HL-60/S4 (cell line): ENCODE data around the gene LEUTX.
"Not testable (repeated sequence)": the region's sequence is repeated elsewhere in the genome, so short reads cannot be mapped to it uniquely, and the experiment has no call there.

Source experiments
- in situ Hi-C: fragments of 300-500 bp; cut with MboI; formaldehyde crosslinking; loops from 2 replicates; pipeline ENCODE4 v1.14.3; 2022; ENCODE audit warnings: low sequenced_read_pairs

The LEUTX gene, protein sequence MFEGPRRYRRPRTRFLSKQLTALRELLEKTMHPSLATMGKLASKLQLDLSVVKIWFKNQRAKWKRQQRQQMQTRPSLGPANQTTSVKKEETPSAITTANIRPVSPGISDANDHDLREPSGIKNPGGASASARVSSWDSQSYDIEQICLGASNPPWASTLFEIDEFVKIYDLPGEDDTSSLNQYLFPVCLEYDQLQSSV

DNA sequence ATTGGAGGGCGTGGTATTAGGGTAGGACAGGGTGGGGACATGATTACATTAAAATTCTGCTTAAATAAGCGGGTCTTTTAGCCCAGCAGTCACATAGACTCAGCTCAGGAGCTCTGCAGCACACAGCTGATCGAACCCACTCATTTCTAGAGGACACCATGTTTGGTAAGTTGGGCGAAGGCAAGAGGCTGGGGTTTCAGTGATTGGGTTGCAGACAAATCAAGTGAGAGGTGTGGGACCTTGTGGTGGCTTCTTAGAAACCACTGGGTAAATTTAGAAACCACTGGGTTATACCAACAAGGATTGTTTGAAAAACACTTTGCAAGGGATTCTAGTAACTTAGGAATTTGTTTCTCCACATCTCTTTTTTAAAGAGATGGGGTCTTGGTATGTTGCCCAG lies at the start of gene LEUTX:
LEUTX (plus strand) TSS at position 92 of the 400 bp plus-strand sequence; CDS start at position 159, 67 bp downstream.
- in situ Hi-C loops: no loop called here

DNA sequence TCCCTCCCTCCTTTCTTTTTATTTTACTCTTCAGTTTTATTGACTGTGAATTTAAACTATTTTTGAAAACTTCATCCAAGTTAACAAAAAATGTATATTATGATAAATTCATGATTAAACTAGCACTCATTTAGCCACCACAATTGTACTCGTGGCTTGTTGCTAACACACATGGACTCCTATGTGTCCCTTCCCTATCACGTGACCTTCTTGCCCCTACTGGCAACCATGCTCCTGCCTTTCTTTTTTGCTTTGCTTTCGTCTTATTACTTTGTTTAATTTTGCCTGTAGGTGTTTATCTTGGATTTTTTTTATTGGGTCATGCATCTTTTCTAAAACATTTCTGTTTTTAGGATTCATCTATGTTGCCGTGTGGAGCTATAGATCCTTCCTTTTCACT lies 49.1 kb upstream of the LEUTX start:
- in situ Hi-C loops: no loop called here

DNA sequence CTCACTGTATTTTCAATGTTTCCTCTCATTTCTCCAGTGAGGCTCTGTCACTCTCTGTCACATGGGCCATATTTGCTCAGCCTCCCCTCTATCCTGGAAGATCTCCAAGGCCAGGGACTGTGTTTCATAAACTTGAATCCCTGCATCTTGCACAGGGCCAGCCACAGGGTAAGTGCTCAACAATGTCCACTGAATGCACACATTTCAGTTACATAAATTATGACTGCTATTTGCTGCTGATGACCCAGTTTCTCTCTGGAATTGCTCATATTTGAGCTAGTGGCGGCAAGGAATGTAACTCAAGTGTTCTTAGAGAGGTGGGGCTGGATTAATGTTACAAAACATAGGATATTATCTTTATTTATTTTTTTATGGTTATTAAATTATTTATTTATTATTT lies 47.0 kb upstream of the LEUTX start:
- in situ Hi-C loops: no loop called here

DNA sequence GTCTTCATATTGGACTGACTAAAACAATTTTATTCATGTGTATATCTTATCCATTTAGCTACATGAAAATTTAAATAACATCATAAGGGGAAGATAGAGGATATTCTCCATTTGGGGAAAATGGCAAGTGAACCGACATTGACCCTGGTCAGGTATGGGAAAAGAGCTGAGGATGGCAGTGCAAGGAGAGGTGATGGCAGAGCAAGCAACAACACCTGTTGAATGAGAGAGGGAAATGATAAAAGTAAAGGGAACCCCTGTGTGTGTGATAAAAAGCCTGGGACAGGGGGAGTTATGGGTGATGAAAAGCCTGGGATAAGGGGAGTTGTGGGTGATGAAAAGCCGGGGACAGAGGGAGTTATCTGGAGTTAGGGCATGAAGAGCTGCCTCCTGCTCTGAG lies 44.8 kb upstream of the LEUTX start:
- in situ Hi-C loops: no loop called here

DNA sequence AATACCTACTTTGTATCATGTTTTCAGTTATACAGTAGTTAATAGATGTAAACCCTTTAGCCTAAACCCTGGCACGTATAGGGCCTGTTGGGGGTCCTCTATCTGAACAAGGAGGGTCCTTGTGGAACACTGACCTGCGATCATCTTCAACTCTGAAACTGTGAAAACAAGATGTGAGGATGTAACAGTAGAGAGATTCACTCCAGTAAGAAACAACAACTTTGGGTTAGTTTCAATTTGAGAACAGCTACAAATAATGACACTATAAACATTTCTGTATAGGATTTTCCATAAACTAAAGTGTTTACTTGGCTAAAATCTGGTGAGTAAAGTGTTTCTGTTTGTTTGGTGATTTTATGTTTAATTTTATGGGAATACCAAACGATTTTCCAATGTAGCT lies 43.0 kb upstream of the LEUTX start:
- in situ Hi-C loops: no loop called here

DNA sequence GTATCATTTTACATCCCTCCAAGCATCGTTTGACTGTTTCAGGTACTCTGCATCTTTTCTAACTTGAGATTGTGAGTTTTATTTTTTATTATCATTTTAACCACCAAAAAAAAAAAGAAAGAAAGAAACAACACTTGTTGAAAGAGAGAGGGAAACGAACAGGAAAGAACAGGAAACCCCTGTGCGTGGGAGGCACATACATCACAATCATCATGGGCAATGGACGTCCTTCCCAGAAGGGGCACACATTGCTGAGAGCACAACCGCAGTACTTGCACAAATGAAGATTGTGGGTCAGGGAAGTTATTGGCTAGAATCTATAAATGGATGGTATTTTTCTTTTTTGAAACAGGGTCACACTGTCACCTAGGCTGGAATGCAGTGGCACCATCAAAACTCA lies 42.6 kb upstream of the LEUTX start:
- in situ Hi-C loops: no loop called here

DNA sequence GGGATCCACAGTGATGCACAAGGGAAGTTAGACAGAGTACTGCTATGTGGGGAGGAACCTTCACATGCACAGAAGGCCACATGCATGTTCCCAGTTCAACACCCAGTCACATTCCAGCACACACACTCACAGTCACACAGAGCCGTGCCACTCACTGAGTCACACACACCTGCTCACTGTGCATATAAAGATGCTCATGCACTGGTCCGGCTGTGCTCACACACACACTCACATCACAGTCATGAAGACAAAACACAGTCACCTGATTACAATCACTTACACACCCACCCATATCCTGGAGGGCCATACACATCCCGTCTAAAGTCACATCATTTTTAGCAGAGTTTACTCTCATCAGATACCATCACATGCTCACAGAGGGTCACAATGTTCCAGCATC lies 41.3 kb upstream of the LEUTX start:
- in situ Hi-C loops: no loop called here

DNA sequence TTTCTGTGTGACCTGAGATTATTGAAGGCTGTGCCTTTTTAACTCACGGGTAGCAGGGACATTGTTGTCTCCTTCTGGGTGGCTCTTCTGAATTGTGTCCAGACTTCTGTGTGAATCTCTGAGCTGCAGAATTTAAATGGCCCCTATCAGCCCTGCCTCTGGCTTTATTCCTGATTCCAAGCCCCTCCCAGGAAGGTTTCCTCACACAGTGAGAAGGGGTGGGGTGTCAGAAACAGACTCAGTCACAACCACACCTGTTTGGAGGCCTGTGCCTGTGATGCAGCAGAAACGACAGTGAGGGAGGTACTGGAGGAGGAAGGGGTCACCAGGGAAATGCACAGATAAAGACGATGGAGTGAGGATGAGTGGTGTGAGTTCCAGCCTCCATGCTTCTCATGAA lies 40.8 kb upstream of the LEUTX start, which contains the start of gene CLC:
CLC (minus strand) TSS at position 139 of the 400 bp plus-strand sequence; CDS start at position 62, 77 bp downstream.
- in situ Hi-C loops: no loop called here

DNA sequence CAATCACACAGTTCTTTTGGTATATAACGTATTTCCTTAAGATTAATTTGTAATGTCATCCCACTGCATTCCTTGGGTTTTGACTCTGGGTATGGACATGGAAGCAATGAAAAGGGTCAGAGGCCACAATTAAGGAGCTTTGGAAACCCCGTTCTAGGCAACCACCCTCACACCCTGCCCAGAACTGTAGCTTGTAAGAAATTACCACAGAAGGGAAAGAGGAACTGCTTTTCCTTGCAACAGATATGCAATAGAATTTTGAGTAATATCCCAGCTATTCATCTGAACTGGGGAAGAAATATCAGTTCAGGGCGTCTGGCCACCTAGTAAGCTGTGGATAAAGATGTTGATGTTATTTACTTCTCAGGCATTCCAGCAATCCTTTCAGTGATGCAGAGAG lies 39.8 kb upstream of the LEUTX start:
- in situ Hi-C loops: no loop called here

DNA sequence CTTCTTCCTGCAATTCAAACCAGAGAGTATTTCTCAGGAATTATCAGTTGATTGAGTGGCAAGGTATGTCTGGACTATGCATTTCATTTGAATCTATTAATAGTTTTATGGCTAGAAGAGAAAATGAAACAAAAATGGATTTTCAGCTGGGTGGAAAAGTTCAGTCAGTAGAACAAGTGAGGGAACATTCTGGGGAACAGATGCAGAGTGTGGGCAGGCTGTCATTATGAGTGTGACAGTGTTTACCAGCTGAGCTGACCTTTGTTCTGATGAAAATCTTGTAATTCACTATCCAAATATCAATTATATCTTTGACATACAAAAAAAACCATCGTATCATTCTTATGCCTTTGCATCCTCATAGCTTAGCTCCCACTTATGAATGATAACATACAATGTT lies 38.3 kb upstream of the LEUTX start:
- in situ Hi-C loops: no loop called here

DNA sequence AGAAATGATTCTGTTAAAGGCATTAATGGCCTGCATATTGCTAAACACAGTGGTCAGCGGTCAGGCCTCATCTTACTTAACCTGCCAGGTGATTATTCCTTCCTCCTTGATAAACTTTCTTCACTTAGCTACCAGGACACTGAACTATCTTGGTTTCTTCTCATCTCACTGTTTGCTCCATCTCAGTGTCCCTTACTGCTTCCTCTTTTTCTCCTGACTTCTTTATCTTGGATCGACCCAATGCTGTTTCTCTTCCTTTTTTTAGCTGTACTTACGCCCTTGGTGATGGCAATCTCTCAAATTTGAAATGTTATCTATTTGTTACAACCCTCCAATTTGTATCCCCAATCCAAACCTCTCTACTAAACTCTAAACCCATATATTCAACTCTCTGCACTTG lies 33.0 kb upstream of the LEUTX start:
- in situ Hi-C loops: no loop called here

DNA sequence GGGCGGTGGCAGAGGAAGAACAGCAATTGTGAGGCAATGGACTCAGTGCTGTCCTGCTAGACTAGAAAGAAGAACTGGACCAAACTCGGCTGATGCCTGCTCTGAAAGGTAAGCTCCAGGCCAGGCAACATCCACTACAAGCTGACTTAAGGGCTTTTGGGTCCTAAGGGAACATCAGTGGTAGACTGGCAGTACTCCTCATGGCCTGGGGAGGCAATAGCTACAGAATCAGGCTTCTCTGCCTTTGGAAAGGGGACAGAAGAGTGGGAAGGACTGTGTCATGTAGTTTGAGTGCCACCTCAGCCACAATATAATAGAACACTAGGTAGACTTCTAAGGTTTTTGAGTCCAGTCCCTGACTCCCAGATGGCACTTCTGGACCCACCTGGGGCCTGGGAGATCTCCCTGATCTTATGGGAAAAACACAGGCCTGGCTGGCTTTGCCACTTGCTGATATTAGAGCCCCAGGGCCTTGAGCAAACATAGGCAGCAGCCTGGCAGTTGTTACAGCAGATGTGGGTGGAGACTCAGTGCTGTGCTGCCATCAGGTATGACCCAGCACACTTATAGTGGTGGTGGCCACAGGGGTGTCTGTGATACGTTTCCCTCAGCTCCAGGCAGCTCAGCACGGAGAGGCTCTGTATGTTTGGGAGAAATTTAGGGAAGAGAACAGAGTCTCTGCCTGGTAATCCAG lies 31.7 kb upstream of the LEUTX start:
- in situ Hi-C loops: no loop called here

DNA sequence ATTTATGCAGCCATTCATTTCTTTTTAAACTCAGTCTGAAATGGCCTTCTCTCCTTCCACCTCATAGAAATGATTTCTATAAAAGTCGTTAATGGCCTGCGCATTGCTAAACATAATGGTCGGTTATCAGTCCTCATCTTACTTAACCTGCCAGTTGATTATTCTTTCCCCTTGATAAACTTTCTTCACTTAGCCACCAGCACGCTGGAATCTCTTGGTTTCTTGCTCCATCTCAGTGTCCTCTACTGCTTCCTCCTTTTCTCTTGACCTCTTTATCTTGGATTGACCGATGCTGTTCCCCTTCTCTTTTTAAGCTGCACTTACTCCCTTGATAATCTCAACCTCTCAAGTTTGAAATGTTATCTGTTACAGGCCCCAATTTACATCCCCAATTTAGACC lies 28.7 kb upstream of the LEUTX start:
- in situ Hi-C loops: no loop called here

DNA sequence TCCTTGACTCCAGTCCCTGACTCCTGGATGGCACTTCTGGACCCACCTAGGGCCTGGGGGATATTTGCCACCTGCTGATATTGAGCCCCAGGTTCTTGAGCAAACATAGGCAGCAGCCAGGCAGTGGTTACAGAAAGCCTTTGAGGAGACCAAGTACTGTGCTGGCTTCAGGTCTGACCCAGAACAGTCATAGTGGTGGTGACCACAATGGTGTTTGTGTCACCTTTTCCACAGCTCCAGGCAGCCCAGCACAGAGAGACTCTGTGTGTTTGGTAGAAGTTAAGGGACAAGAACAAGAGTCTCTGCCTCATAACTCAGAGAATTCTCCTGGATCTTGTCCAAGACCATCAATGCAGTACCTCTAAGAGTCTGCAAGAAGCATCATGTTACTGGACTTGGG lies 26.3 kb upstream of the LEUTX start:
- in situ Hi-C loops: no loop called here

DNA sequence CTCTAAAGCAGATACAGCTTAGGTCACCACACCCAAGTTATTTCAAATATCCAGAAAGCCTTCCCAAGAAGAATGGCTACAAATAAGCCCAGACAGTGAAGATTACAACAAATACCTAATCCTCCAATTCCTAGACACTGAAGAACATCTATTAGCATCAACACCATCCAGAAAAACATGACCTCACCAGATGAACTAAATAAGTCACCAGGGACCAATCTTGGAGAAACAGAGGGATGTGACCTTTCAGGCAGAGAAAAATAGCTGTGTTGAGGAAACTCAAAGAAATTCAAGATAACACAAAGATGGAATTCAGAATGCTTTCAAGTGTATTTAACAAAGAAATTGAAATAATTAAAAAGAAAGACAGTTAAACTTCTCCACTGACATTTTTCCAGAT lies 25.9 kb upstream of the LEUTX start:
- in situ Hi-C loops: no loop called here

DNA sequence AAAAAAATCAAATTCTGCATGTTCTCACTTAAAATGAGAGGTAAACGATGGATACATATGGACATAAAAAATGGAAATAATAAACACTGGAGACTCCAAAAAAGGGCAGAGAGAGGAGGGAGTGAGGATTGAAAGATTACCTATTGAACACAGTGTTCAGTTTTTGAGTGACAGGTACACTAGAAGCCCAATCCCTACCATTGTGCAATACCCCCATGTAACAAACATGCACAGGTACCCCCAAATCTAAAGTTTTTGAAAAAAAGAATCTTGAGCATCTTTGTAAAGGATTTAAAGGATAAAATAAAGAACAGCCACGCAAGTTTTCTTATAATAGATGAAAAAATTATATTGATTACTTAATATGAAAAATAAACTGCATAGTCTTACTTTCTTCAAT lies 24.1 kb upstream of the LEUTX start:
- in situ Hi-C loops: no loop called here

DNA sequence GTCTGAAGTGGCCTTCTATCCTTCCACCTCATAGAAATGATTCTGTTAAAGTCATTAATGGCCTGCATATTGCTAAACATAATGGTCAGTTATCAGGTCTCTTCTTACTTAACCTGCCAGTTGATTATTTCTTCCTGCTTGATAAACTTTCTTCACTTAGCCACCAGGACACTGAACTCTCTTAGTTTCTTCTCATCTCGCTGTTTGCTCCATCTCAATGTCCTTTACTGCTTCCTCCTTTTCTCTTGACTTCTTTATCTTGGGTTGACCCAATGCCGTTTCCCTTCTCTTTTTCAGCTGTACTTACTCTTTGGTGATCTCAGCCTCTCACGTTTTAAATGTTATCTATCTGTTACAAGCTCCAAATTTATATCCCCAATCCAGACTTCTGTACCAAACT lies 23.7 kb upstream of the LEUTX start:
- in situ Hi-C loops: no loop called here

DNA sequence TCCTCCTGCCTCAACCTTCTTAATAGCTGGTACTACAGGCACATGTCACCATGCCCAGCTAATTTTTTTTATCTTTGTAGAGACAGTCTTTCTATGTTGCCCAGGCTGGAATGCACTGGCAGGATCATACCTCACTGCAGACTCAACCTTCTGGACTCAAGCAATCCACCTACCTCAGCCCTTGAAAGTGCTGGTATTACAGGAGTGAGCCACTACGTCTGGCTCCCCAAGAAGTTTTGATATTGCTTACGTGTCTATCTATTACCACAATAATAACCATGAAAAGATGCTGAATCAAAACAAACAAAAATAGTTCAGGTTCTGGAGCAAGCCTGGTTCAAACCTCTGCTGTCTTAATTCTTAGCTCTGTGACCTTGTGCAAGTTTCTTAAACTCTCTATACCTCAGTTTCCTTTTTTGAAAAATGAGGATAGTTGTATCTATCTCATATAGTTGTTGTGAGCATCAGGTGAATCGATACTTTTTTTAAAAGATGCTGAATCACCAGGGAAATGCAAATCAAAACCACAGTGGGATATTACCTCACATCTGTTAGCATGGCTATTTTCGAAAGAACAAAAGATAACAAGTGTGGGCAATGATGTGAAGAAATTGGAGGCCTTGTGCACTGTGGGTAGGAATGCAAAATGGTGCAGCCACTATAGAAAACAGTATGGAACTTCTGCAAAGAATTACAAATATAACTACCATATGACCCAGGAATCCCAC lies 19.0 kb upstream of the LEUTX start:
- in situ Hi-C loops: no loop called here

DNA sequence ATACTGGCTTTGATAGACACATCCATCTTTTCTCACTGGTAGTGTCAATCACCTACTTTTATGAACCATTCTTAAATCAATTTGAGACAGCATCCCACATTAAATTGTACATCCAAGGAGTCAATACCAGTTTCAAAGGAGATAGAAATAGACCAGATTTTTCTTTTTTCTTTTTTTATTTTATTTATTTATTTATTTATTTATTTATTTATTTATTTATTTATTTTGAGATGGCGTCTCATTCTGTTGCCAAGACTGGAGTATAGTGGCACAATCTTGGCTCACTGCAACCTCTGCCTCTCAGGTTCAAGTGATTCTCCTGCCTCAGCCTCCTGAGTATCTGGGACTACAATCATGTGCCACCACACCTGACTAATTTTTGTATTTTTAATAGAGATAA lies 16.8 kb upstream of the LEUTX start:
- in situ Hi-C loops: not testable (repeated sequence)

DNA sequence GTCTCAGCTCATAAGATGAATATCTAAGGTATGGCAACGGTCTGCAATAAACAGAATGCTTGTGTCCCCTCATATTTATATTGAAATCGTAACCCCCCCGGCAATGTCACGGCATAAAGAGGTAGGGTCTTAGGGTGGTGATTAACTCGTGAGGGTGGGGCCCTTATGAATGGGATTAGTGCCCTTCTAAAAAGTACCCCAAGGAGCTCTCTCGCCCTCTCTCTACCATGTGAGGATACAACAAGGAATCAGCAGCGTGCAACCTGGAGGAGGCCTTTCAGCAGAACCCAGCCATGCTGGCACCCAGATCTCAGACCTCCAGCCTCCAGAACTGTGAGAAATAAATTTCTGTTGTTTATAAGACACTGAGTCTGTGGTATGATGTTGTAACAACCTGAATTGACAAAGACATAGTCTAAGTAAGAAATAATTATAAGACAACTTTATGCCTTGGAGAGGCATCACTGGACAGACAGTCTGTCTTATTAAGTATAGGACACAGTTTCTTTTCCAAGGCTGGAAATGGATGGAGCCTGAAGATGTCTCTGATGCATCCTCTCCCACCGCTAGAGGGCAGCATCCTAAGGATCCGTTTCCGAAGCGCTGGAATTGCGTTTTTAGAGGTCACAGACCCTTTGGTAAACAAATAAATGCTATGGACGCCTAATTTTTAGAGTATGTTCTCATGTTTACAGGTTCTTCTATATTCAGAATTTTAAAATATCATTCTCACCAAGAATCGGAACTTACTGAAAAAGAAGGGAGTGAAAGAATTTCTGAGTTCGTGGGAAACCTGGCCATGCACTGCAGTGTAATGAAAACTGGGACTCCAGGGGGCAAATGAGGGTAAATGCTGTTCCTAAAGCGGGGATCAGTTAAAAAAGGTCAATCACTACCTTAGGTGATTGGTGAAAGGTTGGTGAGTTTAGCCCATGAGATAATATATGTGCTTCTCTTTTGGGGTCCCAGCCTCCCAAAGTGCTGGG lies 13.3 kb upstream of the LEUTX start:
- in situ Hi-C loops: no loop called here

DNA sequence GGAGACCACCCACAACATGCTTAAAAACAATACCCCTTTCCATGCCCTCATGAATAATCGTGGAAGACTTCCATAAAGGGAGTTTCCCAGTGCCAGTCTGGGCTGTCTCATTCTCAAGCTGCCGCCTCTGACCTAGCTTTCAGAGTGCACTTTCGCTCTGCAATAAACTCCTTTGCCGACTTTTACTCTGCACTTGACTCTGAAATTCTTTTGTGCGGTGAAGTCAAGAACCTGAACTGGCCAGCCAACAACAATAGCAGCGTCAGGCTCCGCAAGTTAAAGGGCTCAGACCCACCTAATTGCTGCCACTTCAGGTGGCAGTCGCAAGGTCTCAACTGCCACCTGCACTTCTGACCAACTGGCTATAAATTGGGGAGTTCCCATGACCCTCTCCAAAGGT lies 10.3 kb upstream of the LEUTX start:
- in situ Hi-C loops: no loop called here
